ENCODE measurements around the gene INPP4A. TPM values are rescaled to one million over a fixed set of nuclear protein-coding genes. Genes with fewer than 3 reads are reported as not detected.
"Not testable (repeated sequence)": the region's sequence is repeated elsewhere in the genome, so short reads cannot be mapped to it uniquely, and the experiment has no call there.

The INPP4A gene
- total and polyA plus RNA-seq, 8 donors = 4.0 to 13.4 (median 7.3) TPM

DNA sequence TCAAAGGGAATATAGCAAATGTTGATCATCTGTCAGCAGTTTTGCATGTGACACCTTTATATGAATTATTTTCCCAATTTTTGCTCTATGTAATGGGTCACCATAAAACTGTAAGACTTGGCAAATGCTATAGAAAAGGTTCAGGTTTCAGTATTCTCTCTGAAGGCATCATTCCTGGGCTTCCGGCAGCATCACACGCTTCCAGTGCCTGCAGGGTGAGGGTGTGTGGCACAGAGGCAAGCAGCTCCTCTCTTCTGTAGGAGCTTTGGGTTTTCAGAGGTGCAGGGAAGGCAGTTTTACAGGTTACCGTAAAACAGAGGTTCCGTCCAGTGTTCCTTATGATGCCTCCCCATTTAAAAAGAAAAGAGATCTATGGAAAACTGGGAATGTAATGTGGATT, 144.8 kb downstream of the INPP4A start:
- Histone ChIP-seq H3K4me3 (no peak overlapping the region), H3K9me3 (no peaks in the 10 kb centered on the region), H3K36me3 (no peaks in the 10 kb centered on the region), H3K27me3 (no peaks in the 10 kb centered on the region), H3K4me1 (no peaks in the 10 kb centered on the region), H3K27ac (no peak overlapping the region)
- ATAC-seq = no peak
- intact Hi-C loops (cut with DNase I) = no loop called here
- no peak for FAIRE-seq
- TF ChIP-seq, protein P1, sequence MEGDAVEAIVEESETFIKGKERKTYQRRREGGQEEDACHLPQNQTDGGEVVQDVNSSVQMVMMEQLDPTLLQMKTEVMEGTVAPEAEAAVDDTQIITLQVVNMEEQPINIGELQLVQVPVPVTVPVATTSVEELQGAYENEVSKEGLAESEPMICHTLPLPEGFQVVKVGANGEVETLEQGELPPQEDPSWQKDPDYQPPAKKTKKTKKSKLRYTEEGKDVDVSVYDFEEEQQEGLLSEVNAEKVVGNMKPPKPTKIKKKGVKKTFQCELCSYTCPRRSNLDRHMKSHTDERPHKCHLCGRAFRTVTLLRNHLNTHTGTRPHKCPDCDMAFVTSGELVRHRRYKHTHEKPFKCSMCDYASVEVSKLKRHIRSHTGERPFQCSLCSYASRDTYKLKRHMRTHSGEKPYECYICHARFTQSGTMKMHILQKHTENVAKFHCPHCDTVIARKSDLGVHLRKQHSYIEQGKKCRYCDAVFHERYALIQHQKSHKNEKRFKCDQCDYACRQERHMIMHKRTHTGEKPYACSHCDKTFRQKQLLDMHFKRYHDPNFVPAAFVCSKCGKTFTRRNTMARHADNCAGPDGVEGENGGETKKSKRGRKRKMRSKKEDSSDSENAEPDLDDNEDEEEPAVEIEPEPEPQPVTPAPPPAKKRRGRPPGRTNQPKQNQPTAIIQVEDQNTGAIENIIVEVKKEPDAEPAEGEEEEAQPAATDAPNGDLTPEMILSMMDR (IDR thresholded peaks at IDR 0.05) = no peak
- 96 to 97% methylated on average over 4 of the region's 4 CpGs for WGBS, 2 donors
- no peak for DNase-seq

DNA sequence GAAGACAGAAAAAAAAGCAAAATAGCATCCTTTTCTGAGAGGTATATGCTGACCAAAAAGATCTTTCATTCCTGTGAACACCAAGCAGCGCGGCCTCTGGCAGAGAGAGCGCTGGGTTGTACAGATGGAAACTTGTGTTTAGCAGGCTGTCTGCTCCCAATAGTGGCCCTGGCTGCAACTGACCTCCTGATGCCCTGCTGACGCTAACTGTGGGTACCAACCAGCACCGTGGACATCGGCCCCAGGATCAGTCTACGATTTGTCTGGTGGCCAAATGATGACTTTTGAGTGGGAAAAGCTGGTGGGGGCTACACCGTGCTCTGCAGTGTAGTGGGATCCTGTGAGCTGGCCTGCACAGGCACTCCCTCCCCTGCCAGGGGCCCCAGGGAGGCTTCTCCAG, 147.9 kb downstream of the INPP4A start:
- Histone ChIP-seq H3K27me3 (no peaks in the 10 kb centered on the region), H3K4me3 (no peak overlapping the region), H3K27ac (no peak overlapping the region), H3K4me1 (no peaks in the 10 kb centered on the region), H3K9me3 (no peaks in the 10 kb centered on the region), H3K36me3 (no peaks in the 10 kb centered on the region)
- TF ChIP-seq, protein P1 (IDR thresholded peaks at IDR 0.05) = no peak
- FAIRE-seq (no peak), ATAC-seq (peak in 1 of 4 donors; percentile 14), DNase-seq (no peak)
- intact Hi-C loops (cut with DNase I) = no loop called here
- 92 to 96% methylated on average over 8 of the region's 8 CpGs for WGBS, 2 donors

DNA sequence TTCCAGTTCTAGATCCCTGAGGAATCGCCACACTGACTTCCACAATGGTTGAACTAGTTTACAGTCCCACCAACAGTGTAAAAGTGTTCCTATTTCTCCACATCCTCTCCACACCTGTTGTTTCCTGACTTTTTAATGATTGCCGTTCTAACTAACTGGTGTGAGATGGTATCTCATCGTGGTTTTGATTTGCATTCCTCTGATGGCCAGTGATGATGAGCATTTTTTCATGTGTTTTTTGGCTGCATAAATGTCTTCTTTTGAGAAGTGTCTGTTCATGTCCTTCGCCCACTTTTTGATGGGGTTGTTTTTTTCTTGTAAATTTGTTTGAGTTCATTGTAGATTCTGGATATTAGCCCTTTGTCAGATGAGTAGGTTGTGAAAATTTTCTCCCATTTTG, 150.0 kb downstream of the INPP4A start:
- H3K27ac ChIP-seq; intact Hi-C loops (cut with DNase I); H3K27me3 ChIP-seq; DNase-seq; ATAC-seq; H3K9me3 ChIP-seq; H3K36me3 ChIP-seq; H3K4me3 ChIP-seq; FAIRE-seq; H3K4me1 ChIP-seq: not testable (repeated sequence)
- WGBS, 2 donors = 93 to 96% methylated on average over 2 of the region's 4 CpGs

DNA sequence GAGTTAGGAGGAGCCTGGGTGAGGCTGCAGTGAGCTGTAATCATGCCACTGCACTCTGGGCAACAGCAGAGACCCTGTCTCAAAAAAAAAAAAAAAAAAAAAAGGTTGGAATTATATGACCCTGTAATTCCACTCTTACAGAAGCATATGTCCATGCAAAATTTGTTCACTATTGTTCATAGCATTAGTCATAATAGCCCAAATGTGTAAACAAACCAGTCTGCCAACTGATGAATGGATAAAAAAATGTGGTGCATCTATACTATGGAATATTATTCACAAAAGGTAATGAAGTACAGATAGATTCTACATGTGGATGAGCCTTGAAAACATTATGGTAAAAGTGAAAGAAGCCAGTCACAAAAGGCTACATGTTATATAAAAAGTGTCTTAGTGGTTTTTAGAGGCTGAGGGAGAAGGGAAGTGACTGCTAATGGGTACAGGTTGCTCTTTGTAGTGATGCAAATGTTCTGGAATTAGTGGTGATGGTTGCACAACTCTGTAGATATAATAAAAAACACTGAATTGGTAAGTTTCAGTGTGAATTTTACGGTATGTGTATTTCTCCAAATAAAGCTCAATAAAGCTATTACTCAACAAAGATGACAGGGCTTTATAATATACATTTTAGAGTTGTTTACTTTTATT, 154.2 kb downstream of the INPP4A start:
- H3K27ac ChIP-seq = no peak overlapping the region
- 90 to 92% methylated on average over 1 of the region's 1 CpG for WGBS, 2 donors
- no peaks in the 10 kb centered on the region for H3K9me3 ChIP-seq
- no peaks in the 10 kb centered on the region for H3K27me3 ChIP-seq
- TF ChIP-seq, protein P1 (IDR thresholded peaks at IDR 0.05) = no peak
- DNase-seq (no peak), FAIRE-seq (no peak), ATAC-seq (peak in 3 of 4 donors; percentile 11 to 48 (median 43))
- peaks cover 3 to 38% (median 12%) of the 10 kb centered on the region in 3 donors for H3K36me3 ChIP-seq
- no peaks in the 10 kb centered on the region for H3K4me1 ChIP-seq
- H3K4me3 ChIP-seq = no peak overlapping the region
- intact Hi-C loops (cut with DNase I) = no loop called here

DNA sequence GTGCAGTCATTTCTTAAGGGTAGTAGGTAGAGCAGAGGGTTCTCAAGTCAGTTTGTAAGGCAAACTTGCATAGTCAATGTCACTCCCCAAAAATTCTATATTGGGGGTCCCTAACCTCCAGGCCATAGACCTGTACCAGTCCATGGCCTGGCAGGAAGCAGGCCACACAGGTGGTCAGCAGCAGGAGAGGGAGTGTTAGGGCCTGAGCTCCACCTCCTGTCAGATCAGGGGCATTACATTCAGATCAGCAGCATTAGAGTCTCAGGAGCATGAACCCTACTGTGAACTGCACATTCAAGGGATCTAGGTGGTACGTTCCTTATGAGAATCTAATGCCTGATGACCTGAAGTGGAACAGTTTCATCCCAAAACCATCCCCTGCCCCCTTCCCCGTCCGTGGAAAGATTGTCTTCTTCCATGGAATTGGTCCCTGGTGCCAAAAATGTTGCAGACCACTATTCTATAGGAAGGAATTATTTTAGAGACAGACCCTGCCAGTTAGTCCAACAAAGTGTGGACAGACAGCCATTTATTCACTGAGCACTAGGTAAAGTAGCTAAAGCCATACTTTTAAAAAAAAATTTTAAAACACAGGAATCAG, 157.0 kb downstream of the INPP4A start:
- peak; percentile 51 to 87 (median 82) for ATAC-seq
- no peak for FAIRE-seq

More for the DNA sequence above, 157.0 kb downstream of the INPP4A start:
- H3K4me3 ChIP-seq = no peak overlapping the region
- intact Hi-C loops (cut with DNase I) = no loop called here
- peaks cover 3 to 40% (median 12%) of the 10 kb centered on the region in 3 donors for H3K36me3 ChIP-seq
- no peak for DNase-seq
- H3K4me1 ChIP-seq = peaks cover 4 to 6% (median 4%) of the 10 kb centered on the region in 3 donors
- no peaks in the 10 kb centered on the region for H3K27me3 ChIP-seq
- WGBS, 2 donors = 66 to 69% methylated on average over 3 of the region's 3 CpGs
- TF ChIP-seq, protein P1 (IDR thresholded peaks at IDR 0.05) = peak in 1 of 4 donors; percentile 23
- H3K9me3 ChIP-seq = no peaks in the 10 kb centered on the region
- no peak overlapping the region for H3K27ac ChIP-seq

Measured in pancreas (tissue), 10 donors.